Sigmoid colon (tissue), 7 donors: ENCODE measurements around the gene SEC14L6. TPM values are rescaled to one million over a fixed set of nuclear protein-coding genes. Genes with fewer than 3 reads are reported as not detected.

Experiments
- DNase-seq: peaks from one replicate; pipeline ENCODE4 v3.0.0-alpha.2; 2019
- H3K27ac ChIP-seq, 4 donors: fragments of 200-600 bp; sonication (generic); one replicate each; pipeline ENCODE4 v1.5.1; 2016 to 2019; ENCODE audit warnings: mild to moderate bottlenecking in 1 of 4
- H3K27me3 ChIP-seq, 3 donors: fragments of 200-600 bp; sonication (generic); one replicate each; pipeline ENCODE4 v1.5.1; 2019; ENCODE audit warnings: mild to moderate bottlenecking in 1 of 3
- H3K36me3 ChIP-seq, 4 donors: fragments of 200-600 bp; sonication (generic); one replicate each; pipeline ENCODE4 v1.5.1; 2016 to 2019
- H3K4me1 ChIP-seq, 4 donors: fragments of 200-600 bp; sonication (generic); one replicate each; pipeline ENCODE4 v1.5.1; 2017 to 2019
- H3K4me3 ChIP-seq, 4 donors: fragments of 200-600 bp; sonication (generic); one replicate each; pipeline ENCODE4 v1.5.1; 2017 to 2019; ENCODE audit warnings: mild to moderate bottlenecking in 2 of 4, moderate library complexity in 1 of 4
- H3K9me3 ChIP-seq, 4 donors: fragments of 200-600 bp in 3 of 4; sonication (generic) in 3 of 4; one replicate each; pipeline versions ENCODE4 v1.5.1 to v1.6.1; 2013 to 2019
- EP300 ChIP-seq, 4 donors: sonication (generic); formaldehyde crosslinking; IDR thresholded peaks; one replicate each; pipeline ENCODE4 v1.6.1; 2017; ENCODE audit warnings: antibody characterized with exemption in 4 of 4
- POLR2A ChIP-seq, 2 donors: fragments of 450-650 bp; IDR thresholded peaks; one replicate each; pipeline ENCODE4 v1.6.1; 2016; ENCODE audit warnings: antibody characterized with exemption in 2 of 2, mild to moderate bottlenecking in 2 of 2, moderate library complexity in 2 of 2
- POLR2AphosphoS5 ChIP-seq, 4 donors: sonication (generic); formaldehyde crosslinking; IDR thresholded peaks; one replicate each; pipeline ENCODE4 v1.6.1; 2017; ENCODE audit warnings: antibody characterized with exemption in 4 of 4
- WGBS, 2 donors: extraction: QIAGEN DNeasy Blood & Tissue Kit; methylation state at CpG; one replicate each; pipeline ENCODE4 v1.1.7; 2013; 5-methylcytosine and 5-hydroxymethylcytosine counted together
- intact Hi-C: fragments of 100-400 bp; cut with DNase I; formaldehyde crosslinking; loops from one replicate; pipeline ENCODE4 v1.15.1; 2023
- polyA plus RNA-seq, 3 donors: library from polyadenylated mRNA; stranded (reverse); fragments of 200-250 nt; gene quantifications; one replicate each; pipeline ENCODE4 v1.2.3, GENCODE V29; 2013
- total RNA-seq, 4 donors: library from RNA; depleted of rRNA; stranded (reverse); fragments of >200 nt; gene quantifications; one replicate each; pipeline ENCODE4 v1.1.0, GENCODE V29; 2016
- TF ChIP-seq, protein P1 (sequence below), 4 experiments: fragments of 450-650 bp in 3 of 4; fragments of 200-600 bp in 1 of 4; IDR thresholded peaks; one replicate each; pipeline ENCODE4 v1.5.1; 2016 to 2019; ENCODE audit warnings: antibody characterized with exemption in 4 of 4, mild to moderate bottlenecking in 3 of 4, moderate library complexity in 2 of 4
- donor health status: healthy with polysubstance abuse.
- donor health status: Bipolar disorder and iron deficiency.
- donor health status: healthy.

Gene SEC14L6
- total and polyA plus RNA-seq, 7 donors, result 0.10 to 4.3 (median 0.62) TPM; not detected in 3

DNA sequence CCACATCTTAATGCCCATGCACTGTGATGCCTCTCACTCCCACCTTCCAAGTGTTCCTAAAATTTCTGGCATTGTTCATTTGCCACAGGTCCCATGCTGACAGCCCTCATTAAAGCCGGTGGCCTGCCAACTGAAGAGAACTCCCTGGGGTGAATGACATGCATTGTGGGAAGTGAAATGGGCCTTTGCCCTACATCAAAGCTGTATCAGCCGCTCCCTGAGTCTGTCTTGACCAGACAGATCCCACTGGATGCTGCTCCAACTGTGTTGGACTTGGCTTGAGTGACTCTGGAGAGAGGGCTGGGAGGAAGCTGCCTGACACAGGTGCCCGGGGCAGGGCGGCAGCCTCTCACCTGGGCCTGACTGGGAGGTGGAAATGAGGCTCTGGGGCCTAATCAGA lies 32.3 kb downstream of the SEC14L6 start:
- H3K9me3 ChIP-seq, result no peaks in the 10 kb centered on the region
- TF ChIP-seq, protein P1, sequence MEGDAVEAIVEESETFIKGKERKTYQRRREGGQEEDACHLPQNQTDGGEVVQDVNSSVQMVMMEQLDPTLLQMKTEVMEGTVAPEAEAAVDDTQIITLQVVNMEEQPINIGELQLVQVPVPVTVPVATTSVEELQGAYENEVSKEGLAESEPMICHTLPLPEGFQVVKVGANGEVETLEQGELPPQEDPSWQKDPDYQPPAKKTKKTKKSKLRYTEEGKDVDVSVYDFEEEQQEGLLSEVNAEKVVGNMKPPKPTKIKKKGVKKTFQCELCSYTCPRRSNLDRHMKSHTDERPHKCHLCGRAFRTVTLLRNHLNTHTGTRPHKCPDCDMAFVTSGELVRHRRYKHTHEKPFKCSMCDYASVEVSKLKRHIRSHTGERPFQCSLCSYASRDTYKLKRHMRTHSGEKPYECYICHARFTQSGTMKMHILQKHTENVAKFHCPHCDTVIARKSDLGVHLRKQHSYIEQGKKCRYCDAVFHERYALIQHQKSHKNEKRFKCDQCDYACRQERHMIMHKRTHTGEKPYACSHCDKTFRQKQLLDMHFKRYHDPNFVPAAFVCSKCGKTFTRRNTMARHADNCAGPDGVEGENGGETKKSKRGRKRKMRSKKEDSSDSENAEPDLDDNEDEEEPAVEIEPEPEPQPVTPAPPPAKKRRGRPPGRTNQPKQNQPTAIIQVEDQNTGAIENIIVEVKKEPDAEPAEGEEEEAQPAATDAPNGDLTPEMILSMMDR (IDR thresholded peaks at IDR 0.05), result no peak
- TF ChIP-seq EP300 (IDR thresholded peaks at IDR 0.05) (no peak), POLR2A (IDR thresholded peaks at IDR 0.05) (no peak), POLR2AphosphoS5 (IDR thresholded peaks at IDR 0.05) (no peak)
- H3K4me1 ChIP-seq, result no peaks in the 10 kb centered on the region
- intact Hi-C loops, result no loop called here
- WGBS, 2 donors, result 55 to 83% methylated on average over 4 of the region's 4 CpGs
- no peaks in the 10 kb centered on the region for H3K36me3 ChIP-seq
- no peaks in the 10 kb centered on the region for H3K27me3 ChIP-seq
- DNase-seq, result no peak
- no peak overlapping the region for H3K27ac ChIP-seq
- no peak overlapping the region for H3K4me3 ChIP-seq

DNA sequence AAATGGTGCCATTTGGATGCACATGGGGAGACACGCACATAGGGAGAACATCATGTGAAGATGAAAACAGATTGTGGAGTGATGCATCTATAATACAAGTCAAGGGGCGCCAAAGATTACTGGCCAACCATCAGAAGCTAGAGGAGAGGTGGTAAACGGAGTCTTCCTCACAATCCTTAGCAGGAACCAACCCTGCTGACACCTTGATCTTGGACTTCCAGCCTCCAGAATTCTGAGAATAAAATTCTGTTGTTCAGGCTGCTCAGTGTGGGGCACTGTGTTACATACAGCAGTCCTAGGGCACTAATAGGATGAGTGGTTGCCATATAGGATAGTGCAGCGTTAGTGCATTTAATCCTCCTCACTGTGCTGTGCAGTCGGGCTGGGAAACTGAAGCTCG lies 33.1 kb downstream of the SEC14L6 start:
- no peak overlapping the region for H3K4me3 ChIP-seq
- DNase-seq, result no peak
- no peaks in the 10 kb centered on the region for H3K4me1 ChIP-seq
- intact Hi-C loops, result no loop called here
- WGBS, 2 donors, result 92 to 93% methylated on average over 6 of the region's 6 CpGs
- TF ChIP-seq EP300 (IDR thresholded peaks at IDR 0.05) (no peak), POLR2A (IDR thresholded peaks at IDR 0.05) (no peak), POLR2AphosphoS5 (IDR thresholded peaks at IDR 0.05) (no peak)
- TF ChIP-seq, protein P1 (IDR thresholded peaks at IDR 0.05), result no peak
- H3K27me3 ChIP-seq, result no peaks in the 10 kb centered on the region
- no peaks in the 10 kb centered on the region for H3K9me3 ChIP-seq
- H3K36me3 ChIP-seq, result no peaks in the 10 kb centered on the region
- H3K27ac ChIP-seq, result no peak overlapping the region

DNA sequence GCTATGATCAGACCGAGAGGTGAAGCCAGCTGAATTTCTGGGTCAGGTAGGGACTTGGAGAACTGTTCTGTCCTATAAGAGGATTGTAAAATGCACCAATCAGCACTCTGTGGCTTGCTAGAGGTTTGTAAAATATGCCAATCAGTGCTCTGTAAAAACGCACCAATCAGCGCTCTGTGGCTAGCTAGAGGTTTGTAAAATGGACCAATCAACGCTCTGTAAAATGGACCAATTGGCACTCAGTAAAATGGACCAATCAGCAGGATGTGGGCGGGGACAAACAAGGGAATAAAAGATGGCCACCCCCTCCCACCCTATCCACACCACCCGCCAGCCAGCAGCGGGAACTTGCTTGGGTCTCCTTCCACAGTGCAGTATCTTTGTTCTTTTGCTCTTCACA lies 34.6 kb downstream of the SEC14L6 start:
- H3K36me3 ChIP-seq, result no peaks in the 10 kb centered on the region
- 90 to 95% methylated on average over 7 of the region's 7 CpGs for WGBS, 2 donors
- no peaks in the 10 kb centered on the region for H3K4me1 ChIP-seq
- peaks cover 0 to 13% (median 0%) of the 10 kb centered on the region in 3 donors for H3K27me3 ChIP-seq
- H3K4me3 ChIP-seq, result no peak overlapping the region
- intact Hi-C loops, result no loop called here
- no peak for TF ChIP-seq EP300 (IDR thresholded peaks at IDR 0.05)
- TF ChIP-seq POLR2A (IDR thresholded peaks at IDR 0.05), result no peak
- TF ChIP-seq, protein P1 (IDR thresholded peaks at IDR 0.05), result no peak
- no peak for TF ChIP-seq POLR2AphosphoS5 (IDR thresholded peaks at IDR 0.05)
- no peaks in the 10 kb centered on the region for H3K9me3 ChIP-seq
- no peak for DNase-seq
- H3K27ac ChIP-seq, result no peak overlapping the region

DNA sequence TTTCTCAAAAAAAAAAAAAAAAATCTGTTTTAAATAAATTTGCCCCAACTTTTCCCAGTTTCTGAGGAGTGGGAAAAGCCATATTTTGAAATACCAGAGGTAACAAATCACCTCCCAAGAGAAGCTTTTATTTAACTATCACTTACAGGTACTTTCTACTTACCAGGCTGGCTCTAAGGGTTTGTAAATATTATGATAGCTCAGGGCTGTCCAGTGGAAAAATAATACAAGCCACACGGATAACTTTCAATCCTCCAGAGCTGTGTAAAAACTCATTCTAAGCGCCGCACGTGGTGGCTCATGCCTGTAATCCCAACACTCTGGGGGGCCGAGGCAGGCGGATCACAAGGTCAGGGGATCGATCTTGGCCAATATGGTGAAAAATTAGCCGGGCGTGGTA lies 35.4 kb downstream of the SEC14L6 start:
- H3K4me3 ChIP-seq, result no peak overlapping the region
- H3K27me3 ChIP-seq, result peaks cover 0 to 21% (median 0%) of the 10 kb centered on the region in 3 donors
- TF ChIP-seq, protein P1 (IDR thresholded peaks at IDR 0.05), result no peak
- no peak for TF ChIP-seq EP300 (IDR thresholded peaks at IDR 0.05)
- TF ChIP-seq POLR2A (IDR thresholded peaks at IDR 0.05), result no peak
- no peak for TF ChIP-seq POLR2AphosphoS5 (IDR thresholded peaks at IDR 0.05)
- intact Hi-C loops, result no loop called here
- WGBS, 2 donors, result 84 to 89% methylated on average over 9 of the region's 9 CpGs
- no peaks in the 10 kb centered on the region for H3K9me3 ChIP-seq
- H3K4me1 ChIP-seq, result no peaks in the 10 kb centered on the region
- H3K36me3 ChIP-seq, result no peaks in the 10 kb centered on the region
- no peak for DNase-seq
- H3K27ac ChIP-seq, result no peak overlapping the region

DNA sequence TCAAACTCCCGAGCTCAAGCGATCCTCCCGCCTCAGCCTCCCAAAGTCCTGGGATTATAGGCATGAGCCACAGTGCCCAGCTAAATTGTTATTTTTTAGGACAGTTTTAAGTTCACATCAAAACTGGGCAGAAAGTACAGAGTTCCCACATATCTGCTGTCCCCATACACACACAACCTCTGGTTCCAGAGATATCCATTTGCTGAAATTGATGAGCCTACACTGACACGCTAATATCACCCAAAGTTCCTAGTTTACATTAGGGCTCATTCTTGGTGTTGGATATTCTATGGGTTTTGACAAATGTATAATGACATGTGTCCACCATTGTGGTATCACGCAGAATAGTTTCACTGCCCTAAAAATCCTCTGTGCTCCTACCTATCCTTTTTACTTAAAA lies 38.3 kb downstream of the SEC14L6 start:
- no peaks in the 10 kb centered on the region for H3K9me3 ChIP-seq
- no peaks in the 10 kb centered on the region for H3K36me3 ChIP-seq
- WGBS, 2 donors, result 91 to 94% methylated on average over 5 of the region's 5 CpGs
- no peak overlapping the region for H3K27ac ChIP-seq
- no peak for DNase-seq
- TF ChIP-seq EP300 (IDR thresholded peaks at IDR 0.05) (no peak), POLR2A (IDR thresholded peaks at IDR 0.05) (no peak)
- TF ChIP-seq, protein P1 (IDR thresholded peaks at IDR 0.05), result no peak
- peaks cover 0 to 6% (median 0%) of the 10 kb centered on the region in 4 donors for H3K4me1 ChIP-seq
- intact Hi-C loops, result no loop called here
- H3K4me3 ChIP-seq, result no peak overlapping the region
- peaks cover 0 to 48% (median 20%) of the 10 kb centered on the region in 3 donors for H3K27me3 ChIP-seq
